Posterior vena cava (tissue), 2 donors: ENCODE data around the gene SLC35E2B. TPM values are rescaled to one million over a fixed set of nuclear protein-coding genes. Genes with fewer than 3 reads are reported as not detected.
A peak's percentile ranks its signal among the peaks of the same experiment; 100 is the strongest.
"Not testable (repeated sequence)": the region's sequence is repeated elsewhere in the genome, so short reads cannot be mapped to it uniquely, and the experiment has no call there.

Experiments
- DNase-seq: peaks from one replicate; pipeline ENCODE4 v3.0.0-alpha.2; 2020; ENCODE audit warnings: low spot score
- intact Hi-C, 2 donors: fragments of 100-400 bp; cut with DNase I; formaldehyde crosslinking; loops; one replicate each; pipeline versions ENCODE4 v1.14.1 to v1.14.2; 2022 to 2023
- long read RNA-seq, 2 donors: library from polyadenylated mRNA; unstranded; transcript quantifications; one replicate each; pipeline ENCODE4 v2.0.0, GENCODE V29; 2020 to 2021
- total RNA-seq, 2 donors: library from RNA; stranded (reverse); fragmentation: NEBNext Ultra II Directional; extraction: Animal tissue kit (Norgen Biotek cat#: 25700); gene quantifications; one replicate each; pipeline ENCODE4 v1.2.1, GENCODE V29; 2021
- donor health status: DM: yes; HTN: yes; CAD: no.
- donor health status: DM: yes; HTN: yes; CAD: no.

SLC35E2B gene
- total RNA-seq: 10 to 100 TPM; 20.7 to 27.7 TPM
- long read RNA-seq, donor 1, partial matches to known transcripts: 0 of 15 reads
- long read RNA-seq, donor 1, other reads (novel, unspliced or antisense): 15 of 15 reads
- long read RNA-seq, donor 2, full-length matches to known transcripts: 4 of 15 reads
- long read RNA-seq, donor 2, partial matches to known transcripts: 0 of 15 reads
- long read RNA-seq, donor 2, other reads (novel, unspliced or antisense): 11 of 15 reads

DNA sequence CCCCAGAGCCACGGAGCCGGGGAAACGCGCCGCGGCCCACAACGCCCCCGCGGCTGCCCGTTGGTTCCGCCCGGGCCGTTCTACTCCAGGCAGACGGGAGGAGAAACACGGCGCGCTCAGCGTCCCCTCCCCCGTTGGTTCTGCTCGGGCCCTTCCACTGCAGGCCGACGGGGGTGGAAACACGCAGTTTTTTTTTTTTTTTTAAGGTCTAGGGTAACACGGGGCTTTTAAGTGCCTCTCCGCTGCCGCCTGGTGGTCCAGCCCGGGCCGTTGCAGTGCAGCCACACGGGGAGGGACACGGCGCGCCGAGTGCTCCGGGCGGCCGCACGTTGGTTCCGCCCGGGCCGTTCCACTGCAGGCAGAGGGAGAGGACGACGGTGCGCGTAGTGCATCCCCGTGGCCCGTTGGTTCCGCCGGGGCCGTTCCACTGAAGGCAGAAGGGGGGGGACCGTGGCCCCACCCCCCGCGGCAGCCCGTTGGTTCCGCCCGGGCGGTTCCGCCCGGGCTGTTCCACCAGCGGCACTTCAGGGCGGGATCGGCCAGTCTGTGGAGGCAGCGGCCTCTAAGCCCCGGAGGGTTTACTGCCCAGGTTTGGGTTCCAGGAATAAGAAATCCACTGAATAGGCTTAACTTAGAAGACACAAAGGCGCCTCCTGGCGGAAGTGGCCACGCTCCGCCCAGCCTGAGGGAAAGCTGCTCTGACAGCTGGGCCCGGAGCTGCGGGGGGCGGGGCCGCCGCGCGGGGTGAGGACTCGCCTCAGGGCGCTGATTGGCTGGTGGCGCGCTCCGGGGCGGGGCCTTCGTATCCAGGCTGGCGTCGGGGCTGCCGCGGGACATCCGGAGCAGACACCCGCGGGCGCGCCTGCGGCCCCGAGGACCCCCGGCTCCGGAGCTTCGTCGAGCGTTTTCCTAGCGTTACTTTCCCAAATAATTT is at the start of gene SLC35E2B:
Gene SLC35E2B, minus strand, starts transcription at position 82 of the 934 bp plus-strand sequence. CDS start 16,096 bp downstream, outside the sequence.
- DNase-seq: peak; percentile 96
- intact Hi-C loops: not testable (repeated sequence)

DNA sequence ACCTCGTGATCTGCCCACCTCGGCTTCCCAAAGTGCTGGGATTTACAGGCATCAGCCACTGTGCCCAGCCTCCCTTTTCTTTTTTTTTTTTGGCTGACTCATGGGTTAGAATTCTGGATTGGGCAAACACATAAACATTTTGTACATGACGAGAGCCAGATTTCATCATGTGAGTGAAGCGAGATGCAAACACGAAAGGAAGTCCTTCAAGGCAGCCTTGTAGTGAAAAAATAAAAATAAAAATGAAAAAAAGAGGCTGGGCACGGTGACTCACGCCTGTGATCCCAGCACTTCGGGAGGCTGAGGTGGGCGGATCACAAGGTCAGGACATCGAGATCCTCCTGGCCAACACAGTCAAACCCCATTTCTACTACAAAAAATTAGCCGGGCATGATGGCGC is 48.4 kb upstream of the SLC35E2B start:
- intact Hi-C loops, DNase-seq: not testable (repeated sequence)

DNA sequence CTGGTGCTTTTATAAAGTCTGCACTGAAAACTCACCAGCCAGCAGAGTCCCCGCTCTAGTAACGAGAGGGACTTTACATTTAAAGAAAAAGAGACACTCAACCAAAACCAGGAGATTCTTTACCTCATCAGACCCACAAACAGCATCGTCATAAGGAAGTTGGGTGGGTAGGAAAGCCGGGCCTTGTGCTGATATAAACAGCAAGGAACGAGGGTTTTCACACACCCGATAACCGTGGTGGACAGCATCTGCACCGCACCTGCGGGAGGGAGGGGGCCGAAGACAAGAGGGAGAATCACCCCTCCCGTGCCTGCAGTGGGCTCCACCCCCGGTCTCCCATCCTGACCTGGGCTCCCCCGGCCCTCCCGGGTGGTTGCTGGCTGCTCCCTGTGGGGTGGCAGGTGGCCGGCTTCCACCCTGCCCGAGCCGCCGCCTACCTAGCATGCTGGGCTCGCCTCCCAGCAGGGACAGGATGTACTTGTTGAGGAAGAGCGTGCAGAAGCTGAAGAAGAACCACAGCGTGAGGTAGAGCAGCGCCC is 46.3 kb upstream of the SLC35E2B start:
- intact Hi-C loops, DNase-seq: not testable (repeated sequence)

GRCh38 chr1:1737675-1738590 is 45.3 kb upstream of the SLC35E2B start:
- intact Hi-C loops, DNase-seq: not testable (repeated sequence)

- no peak for DNase-seq
- intact Hi-C loops: no loop called here
Measured at GRCh38 chr1:1732381-1732780, 39.8 kb upstream of the SLC35E2B start.

- no peak for DNase-seq
- intact Hi-C loops: no loop called here
Measured at GRCh38 chr1:1730870-1731269, 38.3 kb upstream of the SLC35E2B start.

- DNase-seq, intact Hi-C loops: not testable (repeated sequence)
Measured at GRCh38 chr1:1730230-1730629, 37.6 kb upstream of the SLC35E2B start.

DNA sequence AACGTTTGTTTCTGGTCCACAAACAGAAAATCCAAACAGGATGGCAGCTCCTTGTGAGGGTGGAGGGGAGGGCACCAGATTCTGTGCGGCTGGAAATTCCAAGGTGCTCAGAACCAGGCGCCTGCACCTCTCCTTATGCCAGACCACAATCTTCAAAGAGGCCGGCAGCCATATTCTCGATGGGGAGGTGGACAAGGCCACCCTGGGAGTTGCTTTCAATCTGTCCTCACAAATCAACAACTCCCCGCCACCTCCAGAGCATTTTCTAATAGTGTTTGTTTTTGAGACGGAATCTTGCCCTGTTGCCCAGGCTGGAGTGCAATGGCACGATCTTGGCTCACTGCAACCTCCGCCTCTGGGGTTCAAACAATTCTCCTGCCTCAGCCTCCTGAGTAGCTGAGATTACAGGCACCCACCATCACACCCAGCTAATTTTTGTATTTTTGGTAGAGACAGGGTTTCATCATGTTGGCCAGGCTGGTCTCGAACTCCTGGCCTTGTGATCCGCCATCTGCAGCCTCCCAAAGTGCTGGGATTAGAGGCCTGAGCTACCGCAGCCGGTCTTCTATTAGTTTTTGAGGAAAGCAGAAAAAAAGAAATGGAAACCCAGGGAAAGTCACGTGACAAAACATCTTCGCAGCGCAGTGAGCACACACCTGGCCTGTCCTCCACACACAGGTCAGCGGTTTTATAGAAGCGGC is 36.7 kb upstream of the SLC35E2B start:
- DNase-seq, intact Hi-C loops: not testable (repeated sequence)

DNA sequence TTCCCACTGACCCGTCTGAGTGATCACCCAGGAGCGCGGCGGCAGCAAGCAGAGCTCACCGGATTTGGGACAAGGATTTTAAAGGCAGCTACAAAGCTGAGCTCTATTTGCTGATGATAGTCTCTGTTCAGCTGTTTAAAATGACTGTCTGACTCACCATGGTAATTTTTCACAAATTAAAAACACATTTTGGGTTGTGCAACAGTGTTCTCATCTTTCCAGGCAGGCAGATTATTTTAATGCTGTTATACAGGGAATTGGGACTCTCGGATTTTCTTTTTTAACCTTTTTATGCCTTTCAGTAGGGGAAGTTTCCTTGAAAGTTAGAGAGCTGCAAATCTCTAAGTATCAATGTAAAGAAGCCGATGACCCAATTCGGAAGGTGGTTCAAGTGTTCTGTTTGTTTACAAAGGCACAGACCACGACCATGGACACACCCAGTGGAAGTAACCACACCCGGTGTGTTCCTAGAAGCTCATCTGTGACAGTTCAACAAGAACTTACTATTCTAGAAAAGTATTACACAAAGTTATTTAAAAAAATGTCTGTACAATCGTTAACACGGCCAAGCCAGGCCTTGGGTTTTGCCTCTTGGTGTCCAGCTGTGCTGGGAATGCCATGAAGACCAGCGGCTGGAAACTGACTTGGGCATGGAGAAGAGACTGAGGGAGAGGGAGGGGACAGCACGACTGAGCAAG is 35.9 kb upstream of the SLC35E2B start:
- intact Hi-C loops, DNase-seq: not testable (repeated sequence)

- DNase-seq, intact Hi-C loops: not testable (repeated sequence)
Measured at GRCh38 chr1:1727131-1727651, 34.6 kb upstream of the SLC35E2B start.

DNA sequence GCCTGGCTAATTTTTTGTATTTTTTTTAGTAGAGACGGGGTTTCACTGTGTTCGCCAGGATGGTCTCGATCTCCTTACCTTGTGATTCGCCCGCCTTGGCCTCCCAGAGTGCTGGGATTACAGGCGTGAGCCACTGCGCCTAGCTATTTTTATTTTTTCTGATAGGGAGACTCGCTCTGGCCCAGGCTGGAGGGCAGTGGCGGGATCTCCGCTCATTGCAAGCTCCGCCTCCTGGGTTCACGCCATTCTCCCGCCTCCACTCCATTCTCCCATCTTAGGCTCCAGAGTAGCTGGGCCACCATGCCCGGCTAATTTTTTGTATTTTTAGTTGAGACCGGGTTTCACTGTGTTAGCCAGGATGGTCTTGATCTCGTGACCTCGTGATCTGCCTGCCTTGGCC is 33.5 kb upstream of the SLC35E2B start:
- intact Hi-C loops: not testable (repeated sequence)

GRCh38 chr1:1724035-1724864 is 31.7 kb upstream of the SLC35E2B start, which contains the start of gene CDK11A:
TSS of gene CDK11A (minus strand) at chr1:1724357. CDS start at chr1:1722818, 1,539 bp downstream.
- DNase-seq: peak; percentile 96
- intact Hi-C loops: not testable (repeated sequence)

More for the DNA sequence above, 33.5 kb upstream of the SLC35E2B start:
- DNase-seq: not testable (repeated sequence)

GRCh38 chr1:1721201-1721600 is 28.6 kb upstream of the SLC35E2B start:
- DNase-seq: no peak

DNA sequence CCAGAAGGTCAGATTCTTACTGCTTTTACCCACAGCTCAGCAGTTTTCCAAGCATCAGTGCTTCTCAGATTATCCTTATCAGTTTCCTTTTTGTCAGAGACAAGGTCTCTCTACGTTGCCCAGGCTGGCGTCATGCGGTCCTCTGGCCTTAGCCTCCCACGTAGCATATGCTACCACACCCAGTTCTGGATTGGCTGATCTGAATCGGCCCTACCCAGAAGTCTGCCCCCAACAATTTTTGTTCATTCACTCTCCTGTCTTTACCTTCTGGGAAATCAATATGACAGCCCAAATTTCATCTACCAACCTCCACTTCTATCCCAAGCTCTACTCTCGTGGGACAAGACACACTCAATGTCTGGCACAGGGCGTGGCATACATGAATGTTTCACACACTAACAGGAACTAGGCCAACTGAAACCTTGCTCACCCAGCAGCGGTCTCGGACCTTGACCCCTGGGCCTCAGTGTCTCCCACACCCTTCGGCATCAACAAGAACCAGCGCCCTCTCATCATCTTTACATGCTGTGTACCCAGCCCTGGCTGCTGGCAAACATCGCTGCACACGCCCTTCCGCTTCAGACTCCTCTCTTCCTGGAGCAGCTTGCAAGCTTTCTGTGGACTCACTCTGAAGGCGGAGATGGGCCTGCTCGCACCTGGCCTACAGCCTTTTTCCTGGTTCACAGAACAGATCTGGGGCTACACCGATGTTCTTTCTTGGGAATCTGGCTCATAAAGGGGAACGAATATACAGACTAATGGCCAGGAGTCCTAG is 22.7 kb upstream of the SLC35E2B start:
- intact Hi-C loops, DNase-seq: not testable (repeated sequence)

More at GRCh38 chr1:1721201-1721600, 28.6 kb upstream of the SLC35E2B start:
- intact Hi-C loops: no loop called here

- DNase-seq, intact Hi-C loops: not testable (repeated sequence)
Measured at GRCh38 chr1:1707897-1708296, 15.3 kb upstream of the SLC35E2B start.

GRCh38 chr1:1707241-1707640 is 14.6 kb upstream of the SLC35E2B start:
- DNase-seq, intact Hi-C loops: not testable (repeated sequence)
